ENCODE data around the gene BCS1L. TPM values are rescaled to one million over a fixed set of nuclear protein-coding genes. Genes with fewer than 3 reads are reported as not detected.

Gene BCS1L
- total RNA-seq, 1 experiment from 2014 or later = 38.8 TPM

DNA sequence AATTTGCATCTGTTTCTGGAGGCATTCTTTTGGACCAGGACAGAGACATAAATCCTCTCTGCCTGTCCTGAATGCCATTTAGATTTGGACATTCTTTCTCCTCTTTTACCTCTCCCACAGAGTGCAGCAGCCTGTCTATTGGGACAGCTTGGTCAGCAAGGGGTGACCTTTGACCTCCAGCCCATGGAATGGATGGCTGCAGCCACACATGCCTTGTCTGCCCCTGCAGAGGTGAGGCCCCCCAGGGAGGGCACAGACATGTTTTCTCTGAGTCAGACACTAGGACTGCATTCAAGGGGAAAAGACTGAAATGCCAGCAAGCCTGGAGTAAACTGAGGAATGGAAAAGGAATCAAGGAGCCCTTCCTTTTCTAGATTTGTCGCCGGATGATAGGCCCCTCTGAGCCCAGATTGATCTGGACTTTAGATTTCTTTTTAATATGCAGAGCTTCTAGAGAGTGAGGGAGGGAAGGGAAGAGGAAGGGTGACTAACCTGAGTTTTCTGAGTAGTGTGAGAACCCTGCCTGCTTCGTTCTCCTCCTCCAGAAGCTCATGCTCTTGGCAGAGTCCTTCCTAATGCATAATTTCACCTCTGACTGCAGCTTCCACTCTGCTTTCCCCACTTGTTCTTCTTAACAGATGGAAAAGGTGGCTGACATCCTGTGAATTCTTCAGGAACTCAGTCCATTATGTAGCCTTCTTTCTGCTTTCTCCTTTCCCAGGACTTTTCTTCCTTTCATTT lies 35.1 kb downstream of the BCS1L start:
- H4K20me1 ChIP-seq (ENCODE audit: insufficient read depth) = no peaks in the 10 kb centered on the region
- ChIA-PET CTCF (no interaction called here), POLR2A (ENCODE audit: unreplicated experiment) (no interaction called here)
- DNase-seq = no peak
- BruUV-seq (replicated peaks) = no TSS peak
- H3K36me3 ChIP-seq (ENCODE audit: low read depth) = no peaks in the 10 kb centered on the region
- no peaks in the 10 kb centered on the region for H3F3A ChIP-seq (ENCODE audit: insufficient read depth, low read depth)
- no peak overlapping the region for H2AFZ ChIP-seq
- TF ChIP-seq, protein P1, sequence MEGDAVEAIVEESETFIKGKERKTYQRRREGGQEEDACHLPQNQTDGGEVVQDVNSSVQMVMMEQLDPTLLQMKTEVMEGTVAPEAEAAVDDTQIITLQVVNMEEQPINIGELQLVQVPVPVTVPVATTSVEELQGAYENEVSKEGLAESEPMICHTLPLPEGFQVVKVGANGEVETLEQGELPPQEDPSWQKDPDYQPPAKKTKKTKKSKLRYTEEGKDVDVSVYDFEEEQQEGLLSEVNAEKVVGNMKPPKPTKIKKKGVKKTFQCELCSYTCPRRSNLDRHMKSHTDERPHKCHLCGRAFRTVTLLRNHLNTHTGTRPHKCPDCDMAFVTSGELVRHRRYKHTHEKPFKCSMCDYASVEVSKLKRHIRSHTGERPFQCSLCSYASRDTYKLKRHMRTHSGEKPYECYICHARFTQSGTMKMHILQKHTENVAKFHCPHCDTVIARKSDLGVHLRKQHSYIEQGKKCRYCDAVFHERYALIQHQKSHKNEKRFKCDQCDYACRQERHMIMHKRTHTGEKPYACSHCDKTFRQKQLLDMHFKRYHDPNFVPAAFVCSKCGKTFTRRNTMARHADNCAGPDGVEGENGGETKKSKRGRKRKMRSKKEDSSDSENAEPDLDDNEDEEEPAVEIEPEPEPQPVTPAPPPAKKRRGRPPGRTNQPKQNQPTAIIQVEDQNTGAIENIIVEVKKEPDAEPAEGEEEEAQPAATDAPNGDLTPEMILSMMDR (conservative IDR thresholded peaks at IDR 0.05) = no peak
- no peak for TF ChIP-seq EZH2 (IDR thresholded peaks at IDR 0.05; ENCODE audit: low read depth)
- H3K79me2 ChIP-seq (ENCODE audit: low read depth) = no peaks in the 10 kb centered on the region
- no peak overlapping the region for H3K4me2 ChIP-seq
- intact Hi-C loops (cut with micrococcal nuclease; ENCODE audit: unreplicated experiment) = no loop called here
- H3K27ac ChIP-seq = no peak overlapping the region
- H3K9me3 ChIP-seq (ENCODE audit: insufficient read depth, low read depth) = no peaks in the 10 kb centered on the region
- H3K4me3 ChIP-seq = no peak overlapping the region
- H3K9me2 ChIP-seq (ENCODE audit: insufficient read depth) = no peaks in the 10 kb centered on the region
- no peaks in the 10 kb centered on the region for H3K27me3 ChIP-seq (ENCODE audit: insufficient read depth, low read depth)
- no peaks in the 10 kb centered on the region for H3K4me1 ChIP-seq (replicated peaks; ENCODE audit: insufficient read depth)

DNA sequence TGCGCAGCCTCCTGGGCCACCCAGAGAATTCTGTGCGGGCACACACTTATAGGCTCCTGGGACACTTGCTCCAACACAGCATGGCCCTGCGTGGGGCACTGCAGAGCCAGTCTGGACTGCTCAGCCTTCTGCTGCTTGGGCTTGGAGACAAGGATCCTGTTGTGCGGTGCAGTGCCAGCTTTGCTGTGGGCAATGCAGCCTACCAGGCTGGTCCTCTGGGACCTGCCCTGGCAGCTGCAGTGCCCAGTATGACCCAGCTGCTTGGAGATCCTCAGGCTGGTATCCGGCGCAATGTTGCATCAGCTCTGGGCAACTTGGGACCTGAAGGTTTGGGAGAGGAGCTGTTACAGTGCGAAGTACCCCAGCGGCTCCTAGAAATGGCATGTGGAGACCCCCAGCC lies 39.4 kb downstream of the BCS1L start:
- Histone ChIP-seq H3K9me3 (ENCODE audit: insufficient read depth, low read depth) (no peaks in the 10 kb centered on the region), H3K4me2 (no peak overlapping the region), H4K20me1 (ENCODE audit: insufficient read depth) (no peaks in the 10 kb centered on the region), H3K27me3 (ENCODE audit: insufficient read depth, low read depth) (no peaks in the 10 kb centered on the region), H2AFZ (no peak overlapping the region), H3K27ac (no peak overlapping the region), H3K4me3 (no peak overlapping the region), H3K36me3 (ENCODE audit: low read depth) (no peaks in the 10 kb centered on the region), H3K79me2 (ENCODE audit: low read depth) (no peaks in the 10 kb centered on the region), H3K9me2 (ENCODE audit: insufficient read depth) (no peaks in the 10 kb centered on the region), H3F3A (ENCODE audit: insufficient read depth, low read depth) (no peaks in the 10 kb centered on the region), H3K4me1 (replicated peaks; ENCODE audit: insufficient read depth) (no peaks in the 10 kb centered on the region)
- no peak for DNase-seq
- ChIA-PET CTCF (no interaction called here), POLR2A (ENCODE audit: unreplicated experiment) (no interaction called here)
- intact Hi-C loops (cut with micrococcal nuclease; ENCODE audit: unreplicated experiment) = no loop called here
- TF ChIP-seq EZH2 (IDR thresholded peaks at IDR 0.05; ENCODE audit: low read depth) = no peak
- TF ChIP-seq, protein P1 (conservative IDR thresholded peaks at IDR 0.05) = no peak
- BruUV-seq (replicated peaks) = no TSS peak

DNA sequence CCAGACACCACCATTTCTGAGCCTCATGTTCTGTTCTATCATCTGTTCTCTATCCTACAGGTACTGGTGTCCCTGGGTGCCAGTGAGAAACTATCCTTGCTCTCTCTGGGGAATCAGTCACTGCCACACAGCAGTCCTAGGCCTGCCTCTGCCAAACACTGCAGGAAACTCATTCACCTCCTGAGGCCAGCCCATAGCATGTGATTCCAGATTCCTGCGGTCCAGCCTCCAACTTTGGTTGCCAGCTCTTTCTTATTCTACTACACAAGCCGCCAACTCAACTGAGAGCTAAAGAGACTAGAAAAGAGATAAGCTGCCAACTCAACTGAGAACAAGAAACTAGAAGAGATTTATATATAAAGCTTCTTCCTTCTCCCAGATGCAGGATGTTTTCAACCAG lies 42.3 kb downstream of the BCS1L start:
- no peaks in the 10 kb centered on the region for H3K9me3 ChIP-seq (ENCODE audit: insufficient read depth, low read depth)
- H3K9me2 ChIP-seq (ENCODE audit: insufficient read depth) = no peaks in the 10 kb centered on the region
- DNase-seq = no peak
- H3K27me3 ChIP-seq (ENCODE audit: insufficient read depth, low read depth) = no peaks in the 10 kb centered on the region
- no peaks in the 10 kb centered on the region for H3K36me3 ChIP-seq (ENCODE audit: low read depth)
- CTCF ChIA-PET = no interaction called here
- POLR2A ChIA-PET (ENCODE audit: unreplicated experiment) = interaction anchor here (0.5 kb wide), 1 partner anchor 9 kb away, joined by 3 read pairs; no protein-coding TSS in a partner anchor
- H2AFZ ChIP-seq = no peak overlapping the region
- no peak overlapping the region for H3K4me2 ChIP-seq
- no peaks in the 10 kb centered on the region for H3F3A ChIP-seq (ENCODE audit: insufficient read depth, low read depth)
- TF ChIP-seq, protein P1 (conservative IDR thresholded peaks at IDR 0.05) = no peak
- TF ChIP-seq EZH2 (IDR thresholded peaks at IDR 0.05; ENCODE audit: low read depth) = no peak
- H3K4me1 ChIP-seq (replicated peaks; ENCODE audit: insufficient read depth) = no peaks in the 10 kb centered on the region
- BruUV-seq (replicated peaks) = no TSS peak
- H4K20me1 ChIP-seq (ENCODE audit: insufficient read depth) = no peaks in the 10 kb centered on the region
- intact Hi-C loops (cut with micrococcal nuclease; ENCODE audit: unreplicated experiment) = no loop called here
- no peaks in the 10 kb centered on the region for H3K79me2 ChIP-seq (ENCODE audit: low read depth)
- no peak overlapping the region for H3K4me3 ChIP-seq
- H3K27ac ChIP-seq = no peak overlapping the region
